K562 (cell line): Measurements from ENCODE around the gene SNRPD2. TPM values are rescaled to one million over a fixed set of nuclear protein-coding genes. Genes with fewer than 3 reads are reported as not detected.
A peak's percentile ranks its signal among the peaks of the same experiment; 100 is the strongest.

ENCODE experiments used
- CBX2 ChIP-seq: fragments of 200-600 bp; sonication (generic); IDR thresholded peaks from one replicate; pipeline ENCODE4 v1.6.1; 2012; ENCODE audit warnings: mild to moderate bottlenecking, low read length, inconsistent platforms; ENCODE audit not compliant: insufficient read depth, poor library complexity, severe bottlenecking
- DNMT1 ChIP-seq: fragments of 450-650 bp; IDR thresholded peaks from 2 replicates; pipeline ENCODE4 v1.6.1; 2016; ENCODE audit warnings: antibody characterized with exemption, mild to moderate bottlenecking
- HMGN3 ChIP-seq: IDR thresholded peaks from 2 replicates; pipeline ENCODE4 v1.6.1; 2011; ENCODE audit warnings: borderline replicate concordance, low read depth, mild to moderate bottlenecking, mixed read lengths, low read length; ENCODE audit not compliant: insufficient read length; ENCODE audit errors: extremely low read depth
- HOXB6 ChIP-seq: fragments of 250-450 bp; sonication (Bioruptor Pico); IDR thresholded peaks from 2 replicates; pipeline ENCODE4 v1.5.1; 2022; ENCODE audit warnings: mild to moderate bottlenecking, borderline replicate concordance
- ID3 ChIP-seq, 2 experiments: fragments of 250-450 bp in 1 of 2; fragments of 450-650 bp in 1 of 2; sonication (Bioruptor Pico) in 1 of 2; IDR thresholded peaks; 2 replicates each; pipeline versions ENCODE4 v1.6.1 to v1.8.0; 2016 to 2021; ENCODE audit warnings: mild to moderate bottlenecking in 2 of 2, moderate library complexity in 2 of 2, missing compliant biosample characterization in 1 of 2, missing genetic modification characterization in 1 of 2
- KLF13 ChIP-seq: fragments of 450-650 bp; IDR thresholded peaks from 2 replicates; pipeline ENCODE4 v1.6.1; 2016; ENCODE audit warnings: missing genetic modification characterization, low read depth, mild to moderate bottlenecking, missing compliant biosample characterization, moderate library complexity, borderline replicate concordance
- POLR2H ChIP-seq: IDR thresholded peaks from 2 replicates; pipeline ENCODE4 v1.6.1; 2016; ENCODE audit warnings: missing genetic modification characterization, low read depth, mild to moderate bottlenecking, control low read depth, missing compliant biosample characterization, moderate library complexity
- PREB ChIP-seq: sonication (generic); formaldehyde crosslinking; IDR thresholded peaks from 2 replicates; pipeline ENCODE4 v1.8.1; 2023; ENCODE audit warnings: mild to moderate bottlenecking, missing genetic modification reagents
- SMC3 ChIP-seq: conservative IDR thresholded peaks from 2 replicates; pipeline ENCODE4 v1.6.1; 2011; ENCODE audit warnings: low read depth, low read length, improper control_type of control experiment; ENCODE audit not compliant: insufficient read depth
- SUPT5H ChIP-seq: fragments of 450-650 bp; IDR thresholded peaks from 2 replicates; pipeline ENCODE4 v1.6.1; 2016
- ZBTB8A ChIP-seq: fragments of 450-650 bp; IDR thresholded peaks from 2 replicates; pipeline ENCODE4 v1.6.1; 2018; ENCODE audit warnings: mild to moderate bottlenecking, moderate library complexity; ENCODE audit not compliant: partially characterized antibody
- ZNF121 ChIP-seq: sonication (generic); formaldehyde crosslinking; conservative IDR thresholded peaks from 2 replicates; pipeline ENCODE4 v1.8.0; 2022; ENCODE audit warnings: missing genetic modification reagents
- ZNF639 ChIP-seq, 2 experiments: fragments of 200-800 bp in 1 of 2; sonication (Bioruptor generic) in 1 of 2; sonication (generic) in 1 of 2; formaldehyde crosslinking in 1 of 2; IDR thresholded peaks in 1 of 2; conservative IDR thresholded peaks in 1 of 2; 2 replicates each; pipeline versions ENCODE4 v1.5.0 to v1.6.1; 2016 to 2020; ENCODE audit warnings: missing compliant biosample characterization in 1 of 2, missing genetic modification characterization in 1 of 2, missing genetic modification reagents in 1 of 2
- ZNF766 ChIP-seq: fragments of 200-800 bp; sonication (Bioruptor generic); conservative IDR thresholded peaks from 2 replicates; pipeline ENCODE4 v1.6.1; 2016; ENCODE audit warnings: missing genetic modification characterization, missing compliant biosample characterization
- polyA plus RNA-seq, 8 experiments: library from polyadenylated mRNA; depleted of rRNA in 4 of 8; stranded (reverse) in 5 of 8; unstranded in 3 of 8; fragments of >200 nt; fragmentation: Nextera tagmentation in 2 of 8; fragmentation: Illumina TruSeq in 1 of 8; extraction: Ambion mirVana in 2 of 8; extraction: Trizol in 1 of 8; gene quantifications; 2 replicates each; pipeline versions ENCODE4 v1.2.1 to v1.2.3, GENCODE V29; 2011 to 2014; ENCODE audit warnings: inconsistent platforms in 1 of 8, missing spikeins in 1 of 8
- total RNA-seq, 7 experiments: library from RNA; depleted of rRNA in 6 of 7; stranded (reverse); fragments of >200 nt in 6 of 7; fragmentation: Illumina TruSeq in 2 of 7; extraction: Trizol in 2 of 7; gene quantifications; 2 replicates each; pipeline versions ENCODE4 v1.2.1 to v1.2.3, GENCODE V29; 2011 to 2021; ENCODE audit warnings: low replicate concordance in 1 of 7
- TF ChIP-seq, protein P1 (sequence below): IDR thresholded peaks from 2 replicates; pipeline ENCODE4 v1.6.1; 2012; ENCODE audit warnings: low read depth, low read length, improper control_type of control experiment, borderline replicate concordance
- TF ChIP-seq, protein P2 (sequence below): fragments of 450-650 bp; IDR thresholded peaks from 2 replicates; pipeline ENCODE4 v1.6.1; 2018; ENCODE audit not compliant: partially characterized antibody

The SNRPD2 gene
- total and polyA plus RNA-seq, 9 of the 15 experiments (the other 6 are each of a cell fraction or from before 2014, with no cell fraction given): 728 to 4,411 (median 1,029) TPM

DNA sequence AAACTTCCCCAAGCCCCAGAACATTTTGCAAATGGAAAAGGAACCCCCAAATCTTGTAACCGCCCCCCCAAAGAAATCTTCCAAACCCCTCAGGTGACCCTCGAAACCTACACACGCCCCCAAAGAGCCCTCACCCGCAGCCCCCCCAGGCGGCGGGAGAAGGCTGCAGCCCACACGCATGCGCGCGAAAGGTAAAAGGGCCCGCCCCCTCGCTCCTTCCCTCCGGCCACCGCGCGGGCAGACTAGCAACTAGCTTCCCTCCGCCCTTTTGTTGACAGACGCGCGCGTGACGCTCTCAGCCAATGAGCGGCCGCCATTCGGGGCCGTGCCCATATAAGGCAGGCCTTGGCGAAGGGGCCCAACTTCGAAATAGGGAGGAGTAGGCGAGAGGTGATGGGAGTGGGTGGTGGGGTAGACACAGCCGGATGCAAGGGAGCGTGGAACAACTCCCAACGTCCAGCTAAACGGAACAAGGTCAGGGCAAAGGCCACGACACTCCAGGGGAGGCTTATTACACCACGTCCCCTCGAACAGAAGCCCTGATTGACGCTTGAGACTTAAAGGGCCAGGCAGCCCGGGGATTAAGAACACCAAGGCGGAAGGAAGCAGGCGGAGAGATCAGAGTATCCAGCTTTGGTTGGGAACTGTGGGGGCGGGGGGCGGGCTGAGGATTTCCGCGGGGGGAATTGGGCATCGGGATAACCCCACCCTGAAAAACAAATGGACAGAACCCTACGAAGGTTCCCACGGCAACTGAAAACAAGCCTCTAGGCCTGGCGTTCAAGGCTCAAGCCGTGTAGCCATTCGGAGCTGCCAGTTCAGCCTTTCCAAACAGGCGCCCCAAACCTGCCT lies 25.6 kb upstream of the SNRPD2 start (continued):
- peak; percentile 97 for TF ChIP-seq HMGN3
- TF ChIP-seq, protein P1, sequence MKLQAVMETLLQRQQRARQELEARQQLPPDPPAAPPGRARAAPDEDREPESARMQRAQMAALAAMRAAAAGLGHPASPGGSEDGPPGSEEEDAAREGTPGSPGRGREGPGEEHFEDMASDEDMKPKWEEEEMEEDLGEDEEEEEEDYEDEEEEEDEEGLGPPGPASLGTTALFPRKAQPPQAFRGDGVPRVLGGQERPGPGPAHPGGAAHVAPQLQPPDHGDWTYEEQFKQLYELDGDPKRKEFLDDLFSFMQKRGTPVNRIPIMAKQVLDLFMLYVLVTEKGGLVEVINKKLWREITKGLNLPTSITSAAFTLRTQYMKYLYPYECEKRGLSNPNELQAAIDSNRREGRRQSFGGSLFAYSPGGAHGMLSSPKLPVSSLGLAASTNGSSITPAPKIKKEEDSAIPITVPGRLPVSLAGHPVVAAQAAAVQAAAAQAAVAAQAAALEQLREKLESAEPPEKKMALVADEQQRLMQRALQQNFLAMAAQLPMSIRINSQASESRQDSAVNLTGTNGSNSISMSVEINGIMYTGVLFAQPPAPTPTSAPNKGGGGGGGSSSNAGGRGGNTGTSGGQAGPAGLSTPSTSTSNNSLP: 0 out of 2 replicates have a peak, but pooled peaks have one; percentile 25
- peak; percentile 70 for TF ChIP-seq KLF13 (tag)
- peak; percentile 85 for TF ChIP-seq ZNF766 (CRISPR knock-in tag)
- peak in 1 of 2 experiments; percentile 89; a peak in 2 of 4 replicates for TF ChIP-seq ZNF639 (CRISPR knock-in tag; conservative IDR thresholded peaks at IDR 0.05 in 1 of 2, IDR thresholded peaks at IDR 0.05 in 1 of 2)
- no peak for TF ChIP-seq SMC3
- no peak for TF ChIP-seq DNMT1
- TF ChIP-seq, protein P2, sequence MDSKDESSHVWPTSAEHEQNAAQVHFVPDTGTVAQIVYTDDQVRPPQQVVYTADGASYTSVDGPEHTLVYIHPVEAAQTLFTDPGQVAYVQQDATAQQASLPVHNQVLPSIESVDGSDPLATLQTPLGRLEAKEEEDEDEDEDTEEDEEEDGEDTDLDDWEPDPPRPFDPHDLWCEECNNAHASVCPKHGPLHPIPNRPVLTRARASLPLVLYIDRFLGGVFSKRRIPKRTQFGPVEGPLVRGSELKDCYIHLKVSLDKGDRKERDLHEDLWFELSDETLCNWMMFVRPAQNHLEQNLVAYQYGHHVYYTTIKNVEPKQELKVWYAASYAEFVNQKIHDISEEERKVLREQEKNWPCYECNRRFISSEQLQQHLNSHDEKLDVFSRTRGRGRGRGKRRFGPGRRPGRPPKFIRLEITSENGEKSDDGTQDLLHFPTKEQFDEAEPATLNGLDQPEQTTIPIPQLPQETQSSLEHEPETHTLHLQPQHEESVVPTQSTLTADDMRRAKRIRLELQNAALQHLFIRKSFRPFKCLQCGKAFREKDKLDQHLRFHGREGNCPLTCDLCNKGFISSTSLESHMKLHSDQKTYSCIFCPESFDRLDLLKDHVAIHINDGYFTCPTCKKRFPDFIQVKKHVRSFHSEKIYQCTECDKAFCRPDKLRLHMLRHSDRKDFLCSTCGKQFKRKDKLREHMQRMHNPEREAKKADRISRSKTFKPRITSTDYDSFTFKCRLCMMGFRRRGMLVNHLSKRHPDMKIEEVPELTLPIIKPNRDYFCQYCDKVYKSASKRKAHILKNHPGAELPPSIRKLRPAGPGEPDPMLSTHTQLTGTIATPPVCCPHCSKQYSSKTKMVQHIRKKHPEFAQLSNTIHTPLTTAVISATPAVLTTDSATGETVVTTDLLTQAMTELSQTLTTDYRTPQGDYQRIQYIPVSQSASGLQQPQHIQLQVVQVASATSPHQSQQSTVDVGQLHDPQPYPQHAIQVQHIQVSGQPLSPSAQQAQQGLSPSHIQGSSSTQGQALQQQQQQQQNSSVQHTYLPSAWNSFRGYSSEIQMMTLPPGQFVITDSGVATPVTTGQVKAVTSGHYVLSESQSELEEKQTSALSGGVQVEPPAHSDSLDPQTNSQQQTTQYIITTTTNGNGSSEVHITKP: peak; percentile 79
- no peak for TF ChIP-seq ID3 (CRISPR knock-in tag; IDR thresholded peaks at IDR 0.05)
- no peak for TF ChIP-seq ID3 (tag; IDR thresholded peaks at IDR 0.05)
- TF ChIP-seq POLR2H (tag): peak; percentile 82
- TF ChIP-seq PREB: no peak
- no peak for TF ChIP-seq ZNF121 (CRISPR knock-in tag)
- no peak for TF ChIP-seq HOXB6 (CRISPR knock-in tag)
- no peak for TF ChIP-seq ZBTB8A
- TF ChIP-seq CBX2: no peak
- peak; percentile 63 for TF ChIP-seq SUPT5H
